Activated naive CD4-positive, alpha-beta T cell treated with anti-CD3 and anti-CD28 coated beads, Interleukin-2, amount 50 U/mL, for 16 hours (primary cell): ENCODE measurements around the gene MS4A4A.

Experiments
- DNase-seq: peaks from one replicate; pipeline ENCODE4 v3.0.0-alpha.2; 2020

Gene MS4A4A

DNA sequence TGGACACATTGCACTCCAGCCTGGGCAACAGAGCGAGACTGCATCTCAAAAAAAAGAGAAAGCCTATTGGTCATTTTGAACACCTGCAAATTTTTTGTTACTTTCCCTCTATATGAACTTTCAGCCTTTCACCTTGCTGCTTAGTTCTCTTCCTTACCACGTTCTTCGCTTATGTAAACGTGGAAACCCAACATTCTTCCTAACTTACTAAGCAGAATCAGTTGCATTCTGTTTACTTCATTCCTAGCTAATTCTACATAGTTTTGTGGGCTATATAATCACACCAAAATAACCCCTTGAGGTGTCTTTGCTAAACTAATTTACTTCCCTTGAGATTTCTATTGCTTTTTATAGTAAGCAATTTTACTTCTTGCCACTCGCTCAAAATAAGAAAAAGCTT lies 23.2 kb downstream of the MS4A4A start:
- DNase-seq, result no peak

- no peak for DNase-seq
These were observed 25.6 kb downstream of the MS4A4A start for GRCh38 chr11:60305906-60306619.

DNA sequence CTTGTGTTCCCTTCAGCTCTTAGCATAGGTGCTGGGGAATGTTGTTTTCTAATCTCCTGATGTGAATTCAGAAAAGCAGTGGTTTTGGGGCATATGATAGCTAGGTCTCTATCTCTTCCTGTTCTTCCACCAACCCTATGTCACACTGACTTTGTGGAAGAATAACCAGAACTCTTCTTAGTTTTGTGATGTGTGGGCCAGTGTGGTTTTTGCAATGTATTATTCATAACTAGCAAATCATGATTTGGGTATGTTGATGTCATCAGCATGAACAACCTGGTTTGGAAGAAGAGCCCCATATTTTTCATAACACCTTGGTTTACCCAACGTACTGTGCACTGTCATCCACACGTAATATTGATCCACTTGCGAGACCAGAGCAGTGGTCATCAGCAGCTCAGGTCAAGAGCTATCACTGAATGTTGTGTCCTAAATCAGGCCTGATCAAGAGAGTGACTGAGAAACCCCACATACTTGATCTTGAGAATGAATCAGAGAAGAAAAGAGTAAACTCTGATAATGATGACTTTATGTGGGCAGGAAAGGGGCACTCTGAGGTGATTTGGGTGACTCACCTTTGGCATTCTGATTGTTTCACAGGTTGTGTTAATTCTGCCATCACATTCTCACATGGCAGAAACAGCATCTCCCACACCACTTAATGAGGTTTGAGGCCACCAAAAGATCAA lies 27.2 kb downstream of the MS4A4A start:
- DNase-seq, result no peak

- no peak for DNase-seq
These were observed 30.0 kb downstream of the MS4A4A start for GRCh38 chr11:60310407-60310998.

- DNase-seq, result no peak
These were observed 34.3 kb downstream of the MS4A4A start for GRCh38 chr11:60314635-60315321.

- no peak for DNase-seq
These were observed 35.4 kb downstream of the MS4A4A start for GRCh38 chr11:60315871-60316270.

GRCh38 chr11:60316317-60316716 lies 35.9 kb downstream of the MS4A4A start:
- no peak for DNase-seq

DNA sequence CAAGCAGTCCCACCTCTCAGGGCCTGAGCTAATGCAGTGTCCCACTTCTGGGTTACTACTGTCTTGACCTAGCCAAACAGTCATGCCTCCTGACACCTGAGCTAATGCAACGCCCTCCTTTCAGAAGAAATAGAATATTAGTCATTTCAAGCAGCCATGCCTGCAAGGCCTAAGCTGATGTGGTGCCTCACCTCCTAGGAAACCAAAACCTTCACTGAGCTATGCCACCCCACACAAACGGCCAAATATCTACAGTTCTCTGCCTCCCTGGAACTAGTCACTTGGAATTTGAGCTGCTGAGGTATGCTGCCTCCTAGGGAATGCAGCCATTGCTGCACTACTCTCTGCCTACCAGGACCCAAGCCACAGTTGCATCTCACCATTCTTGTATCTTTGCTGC lies 38.3 kb downstream of the MS4A4A start:
- DNase-seq, result no peak

DNA sequence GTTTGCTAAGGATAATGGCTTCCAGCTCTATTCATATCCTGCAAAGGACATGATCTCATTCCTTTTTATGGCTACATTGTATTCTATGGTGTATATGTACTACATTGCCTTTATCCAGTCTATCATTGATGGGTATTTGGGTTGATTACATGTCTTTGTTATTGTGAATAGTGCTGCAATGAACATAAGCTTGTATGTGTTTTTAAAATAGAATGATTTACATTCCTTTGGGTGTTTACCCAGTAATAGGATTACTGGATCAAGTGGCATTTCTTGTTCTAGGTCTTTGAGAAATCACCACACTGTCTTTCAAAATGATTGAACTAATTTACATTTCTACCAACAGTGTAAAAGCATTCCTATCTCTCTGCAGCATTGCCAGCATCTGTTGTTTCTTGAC lies 40.6 kb downstream of the MS4A4A start:
- no peak for DNase-seq

DNA sequence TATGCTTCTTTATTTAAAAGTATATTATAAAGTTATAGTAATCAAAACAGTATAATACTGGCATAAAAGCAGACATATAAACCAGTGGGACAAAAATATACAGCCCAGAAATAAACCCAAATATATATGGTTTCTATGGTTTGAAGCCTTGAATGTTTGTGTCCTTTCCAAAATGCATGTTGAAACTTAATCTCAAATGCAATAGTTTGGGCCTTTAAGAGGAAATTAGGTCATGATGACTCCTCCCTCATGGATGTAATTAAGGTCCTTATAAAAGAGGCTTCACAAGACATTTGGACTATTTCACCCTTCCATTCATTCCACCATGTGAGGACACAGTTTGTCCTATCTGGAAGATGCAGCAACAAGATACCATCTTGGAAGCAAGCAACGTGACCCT lies 46.5 kb downstream of the MS4A4A start, which contains the start of gene MS4A6E:
MS4A6E (plus strand) TSS at position 301 of the 400 bp plus-strand sequence. CDS start 7,641 bp downstream, outside the sequence.
- DNase-seq, result no peak

- DNase-seq, result no peak
These were observed 48.0 kb downstream of the MS4A4A start for GRCh38 chr11:60328460-60328859.

DNA sequence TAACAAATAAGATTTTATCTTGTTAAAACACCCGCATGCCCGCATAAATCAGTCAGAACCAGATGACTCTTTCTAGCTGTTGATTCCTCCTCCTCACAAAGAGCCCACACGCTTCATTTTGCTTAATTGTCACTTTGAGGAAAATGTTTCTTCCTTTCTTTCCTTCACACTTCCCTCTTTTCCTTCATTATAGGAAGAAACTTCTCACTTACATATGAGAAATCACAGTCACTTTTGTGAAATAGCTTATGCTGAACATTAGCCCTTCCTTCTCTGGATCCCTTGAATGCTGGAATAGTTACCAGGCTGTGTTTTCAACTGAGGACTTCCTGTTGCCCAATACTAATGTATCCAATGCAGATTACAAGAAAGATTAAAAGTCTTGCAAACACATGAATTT lies 52.4 kb downstream of the MS4A4A start:
- no peak for DNase-seq

DNA sequence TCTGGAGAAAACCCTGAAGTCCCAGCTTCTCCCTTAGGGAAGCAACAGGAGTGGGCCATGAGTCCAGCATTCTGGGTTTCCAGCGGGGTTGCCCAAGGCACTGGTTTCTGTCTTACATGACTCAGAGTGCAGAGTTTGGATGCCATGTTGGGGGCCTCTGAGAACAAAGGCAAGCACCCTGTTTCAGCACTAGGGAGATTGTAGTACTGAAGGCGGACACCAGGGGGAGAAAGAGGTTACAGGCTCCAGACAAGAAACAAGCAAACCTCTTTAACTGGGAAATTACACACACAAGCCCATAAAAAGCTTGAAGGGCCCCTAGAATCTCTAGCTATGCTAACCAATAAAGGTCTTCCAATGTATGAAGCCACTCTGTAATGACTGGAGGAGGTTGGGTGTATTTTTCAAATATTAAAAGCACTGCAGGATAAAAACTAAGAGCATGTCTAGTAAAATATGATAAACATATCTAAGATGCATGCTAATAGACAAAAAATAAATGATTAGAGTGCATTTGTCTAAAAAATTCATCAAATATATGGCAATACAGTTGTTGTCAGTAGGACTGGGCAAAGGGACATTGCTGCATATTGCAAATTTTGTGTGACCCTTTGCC lies 53.6 kb downstream of the MS4A4A start:
- peak; percentile 59 for DNase-seq

- no peak for DNase-seq
These were observed 56.4 kb downstream of the MS4A4A start for GRCh38 chr11:60336767-60337391.

DNA sequence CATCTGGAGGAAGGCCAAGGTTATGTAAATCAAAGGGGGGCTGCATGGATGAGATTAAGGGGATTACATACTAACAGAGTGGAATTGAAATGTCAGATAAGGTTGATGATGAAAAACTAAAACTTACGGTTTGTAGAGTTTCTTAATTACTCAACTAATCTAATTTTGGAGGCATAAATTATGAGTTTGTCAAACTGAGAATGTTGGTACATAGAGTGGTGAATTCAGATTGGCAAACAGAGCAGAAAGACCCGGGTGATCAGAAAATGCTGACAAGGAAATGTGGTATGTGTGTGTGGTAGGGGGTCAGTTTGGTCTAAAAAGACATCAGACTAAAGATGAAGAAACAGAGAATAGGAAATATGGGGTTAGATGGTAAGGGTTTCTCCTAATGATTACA lies 57.6 kb downstream of the MS4A4A start:
- no peak for DNase-seq

DNA sequence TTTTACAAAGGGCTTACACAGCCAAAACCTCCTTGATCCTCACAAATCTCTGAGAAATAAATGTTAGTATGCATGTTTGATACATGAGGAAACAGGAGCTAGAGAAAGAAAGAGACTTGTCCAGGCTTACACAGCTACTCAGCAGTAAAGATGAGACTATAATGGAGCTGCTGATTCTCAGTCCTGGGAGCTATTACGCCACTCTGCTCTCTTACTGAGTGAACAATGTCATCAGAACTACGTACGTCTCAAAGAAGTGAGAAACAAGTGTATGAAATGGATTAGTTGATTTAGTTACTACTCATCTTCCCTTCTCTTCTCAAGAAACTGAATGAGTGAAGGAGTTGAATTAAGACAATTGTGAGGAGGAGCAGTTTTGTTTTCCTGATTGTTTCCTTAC lies 58.9 kb downstream of the MS4A4A start:
- DNase-seq, result no peak

GRCh38 chr11:60343094-60343704 lies 62.7 kb downstream of the MS4A4A start:
- no peak for DNase-seq

- DNase-seq, result no peak
These were observed 63.7 kb downstream of the MS4A4A start for GRCh38 chr11:60344146-60344545.

DNA sequence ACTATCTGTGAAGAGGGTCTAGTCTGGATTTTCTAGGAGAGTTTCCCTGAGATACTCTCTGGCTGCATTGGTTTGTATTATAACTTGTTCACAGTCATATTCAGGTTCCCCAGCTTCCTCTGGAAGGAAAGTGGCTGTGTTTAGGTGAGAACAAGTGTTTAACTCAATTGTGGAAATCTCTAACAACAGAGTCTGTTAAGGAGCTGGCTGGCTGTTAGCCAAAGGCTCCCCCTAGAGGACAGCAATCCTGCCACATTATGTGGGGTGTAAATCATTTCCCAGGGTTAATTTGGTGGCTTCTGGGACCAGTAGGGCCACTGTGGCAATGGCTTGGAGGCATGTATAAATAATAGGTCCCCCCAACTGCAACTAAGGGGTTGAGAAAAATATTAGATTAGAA lies 65.0 kb downstream of the MS4A4A start:
- DNase-seq, result no peak

DNA sequence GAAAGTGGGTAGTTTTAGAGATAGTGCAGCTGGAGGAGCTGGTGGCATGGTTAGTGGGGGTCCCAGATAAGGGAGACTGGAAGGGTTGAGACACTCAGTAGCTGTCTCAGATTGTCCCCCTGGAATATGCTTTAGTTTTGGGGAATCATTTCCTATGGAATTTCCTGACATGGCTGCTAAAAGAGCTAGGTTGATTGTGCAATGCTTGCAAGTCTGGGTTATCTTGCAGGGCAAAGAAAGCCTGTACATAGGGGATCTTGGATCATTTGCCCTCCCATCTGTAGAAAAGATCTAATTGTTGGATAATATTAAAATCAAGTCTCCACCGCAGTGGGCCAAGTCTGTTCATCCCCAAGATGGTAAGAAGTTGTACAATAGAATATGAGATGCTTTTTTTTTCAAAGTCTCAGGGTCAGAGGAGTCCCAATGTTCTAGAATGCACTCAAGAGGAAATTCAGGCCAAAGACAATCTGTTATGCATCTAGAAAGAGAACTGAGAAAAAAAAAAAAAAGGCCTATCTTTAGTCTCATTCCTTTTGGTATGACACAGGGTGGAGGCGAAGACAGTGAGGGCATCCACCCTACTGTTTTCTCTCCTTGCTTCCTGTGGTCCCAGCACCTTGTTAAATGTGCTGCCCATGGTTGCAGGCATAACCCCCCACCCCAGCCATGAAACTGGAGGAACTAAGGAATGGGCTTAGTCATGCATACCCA lies 66.8 kb downstream of the MS4A4A start:
- DNase-seq, result no peak

- no peak for DNase-seq
These were observed 67.7 kb downstream of the MS4A4A start for GRCh38 chr11:60348116-60348515.

GRCh38 chr11:60349990-60350389 lies 69.5 kb downstream of the MS4A4A start:
- DNase-seq, result no peak
